GM18907 (cell line): ENCODE results near the gene HHIPL1.

Experiments used
- ATAC-seq: cut with Tn5 transposase; IDR thresholded peaks from one replicate; pipeline ENCODE4 v1.9.1; 2021; ENCODE audit warnings: mild to moderate bottlenecking, moderate library complexity; ENCODE audit not compliant: unreplicated experiment

HHIPL1 gene

DNA sequence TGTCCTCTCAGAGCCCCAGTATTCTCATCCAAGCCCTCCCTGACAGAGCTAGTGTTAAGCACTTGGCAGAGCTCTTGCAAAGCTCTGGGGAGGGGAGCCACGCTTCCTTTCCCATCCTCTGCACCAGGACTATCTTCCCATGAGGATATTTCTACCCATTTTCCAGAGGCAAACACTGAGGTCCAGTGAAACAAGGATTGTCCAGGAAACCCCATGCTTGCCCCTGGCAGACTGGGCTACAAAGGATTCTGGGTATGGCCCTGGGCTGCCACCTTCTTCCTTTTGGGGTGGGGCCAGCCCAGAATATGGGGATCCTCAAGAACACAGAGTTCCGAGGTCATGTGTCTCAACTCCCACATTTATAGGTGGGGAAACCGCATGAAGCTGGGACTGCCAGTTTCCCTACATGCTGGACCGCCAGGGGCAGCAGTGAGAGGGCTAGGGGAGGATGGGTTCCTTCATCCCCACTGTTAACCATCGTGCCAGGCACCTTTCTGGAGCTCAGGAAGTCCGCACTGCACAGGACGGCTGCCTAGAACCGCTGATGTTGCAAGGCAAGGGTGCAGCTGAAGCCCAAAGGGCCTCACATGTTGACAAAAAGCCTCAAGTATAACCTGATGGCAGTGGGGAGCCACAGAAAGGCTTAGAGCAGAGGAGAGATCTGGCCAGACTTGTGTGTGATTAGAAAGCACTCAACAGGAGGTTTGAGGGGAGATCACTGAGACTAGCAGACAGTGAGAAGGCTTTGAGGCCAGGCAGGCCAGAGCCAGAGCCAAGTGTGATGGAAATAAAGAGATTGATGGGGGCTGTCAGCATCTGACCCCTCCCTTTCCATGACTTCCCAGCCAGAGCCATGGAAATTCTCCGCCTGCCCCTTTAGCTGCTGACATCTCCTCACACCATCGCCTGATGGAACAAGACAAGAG, 35.4 kb upstream of the HHIPL1 start:
- no peak for ATAC-seq

DNA sequence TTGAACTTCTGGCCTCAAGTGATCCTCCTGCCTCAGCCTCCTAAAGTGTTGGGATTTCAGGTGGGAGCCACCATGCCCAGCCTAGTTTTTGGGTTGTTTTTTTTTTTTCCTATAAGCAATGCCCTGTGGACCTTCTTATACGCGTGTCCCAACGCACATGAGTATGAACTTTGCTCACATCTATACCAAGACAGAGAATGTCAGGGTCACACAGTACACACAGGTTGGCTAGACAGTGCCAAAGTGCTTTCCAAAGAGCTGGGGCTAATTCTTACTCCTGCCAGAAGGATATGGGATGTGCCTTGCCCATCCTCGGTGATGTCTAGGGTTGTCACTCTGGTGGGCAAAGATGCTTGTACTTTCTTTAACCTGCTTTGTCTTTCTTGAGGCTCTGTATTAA, 33.3 kb upstream of the HHIPL1 start:
- no peak for ATAC-seq

DNA sequence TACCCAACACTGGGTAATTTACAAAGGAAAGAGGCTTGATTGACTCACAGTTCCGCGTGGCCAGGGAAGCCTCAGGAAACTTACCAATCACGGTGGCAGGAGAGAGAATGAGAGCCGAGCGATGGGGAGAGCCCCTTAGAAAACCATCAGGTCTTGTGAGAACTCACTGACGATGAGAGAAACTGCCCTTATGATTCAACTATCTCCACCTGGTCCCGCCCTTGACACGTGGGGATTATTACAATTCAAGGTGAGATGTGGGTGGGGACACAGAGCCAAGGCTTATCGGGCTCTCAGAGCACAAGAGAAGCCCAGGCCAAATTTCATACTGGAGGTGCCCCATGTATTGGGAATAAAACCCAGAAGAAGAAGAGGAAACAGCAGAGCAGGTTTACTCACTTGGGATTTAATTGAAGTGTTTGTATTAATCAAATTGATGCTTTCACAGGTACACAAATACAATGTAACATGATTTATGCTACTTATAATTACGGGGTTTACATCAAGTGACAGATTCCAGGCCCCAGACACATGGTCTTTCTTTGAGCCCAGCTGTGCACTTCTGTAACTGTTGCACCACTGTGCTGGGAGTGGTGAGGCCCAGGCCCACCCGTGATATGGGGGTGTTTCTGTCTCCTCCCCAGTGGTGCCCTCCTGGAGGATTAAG, 32.7 kb upstream of the HHIPL1 start:
- ATAC-seq, result no peak

DNA sequence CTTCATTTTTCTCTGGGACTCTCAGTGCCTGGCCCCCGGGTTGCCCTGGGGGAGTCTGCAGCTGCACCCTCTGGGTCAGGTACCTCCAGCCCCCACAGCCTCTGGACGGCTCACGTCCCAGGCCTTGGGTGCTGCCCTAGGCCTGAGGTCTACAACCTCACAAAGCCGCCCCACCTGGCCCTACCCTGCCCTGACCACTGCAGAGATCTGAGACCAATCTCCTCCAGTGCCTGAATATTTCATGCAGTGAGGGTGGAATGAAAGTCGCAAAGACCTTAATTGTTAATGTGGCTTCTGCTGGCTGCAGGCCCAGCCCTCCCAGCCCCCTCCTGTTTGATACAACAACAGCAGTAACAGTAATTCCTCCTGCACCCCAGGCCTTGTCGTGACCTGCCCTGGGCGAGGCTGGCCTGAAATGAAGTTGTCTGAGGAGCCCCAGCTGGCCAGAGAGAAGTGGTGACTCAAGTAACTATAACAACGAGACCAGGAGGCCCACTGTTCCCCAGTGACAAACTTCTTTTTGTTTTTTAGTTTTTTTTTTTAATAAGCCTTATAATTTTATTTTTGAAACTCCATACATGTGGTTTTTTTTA, 32.1 kb upstream of the HHIPL1 start:
- ATAC-seq, result no peak

DNA sequence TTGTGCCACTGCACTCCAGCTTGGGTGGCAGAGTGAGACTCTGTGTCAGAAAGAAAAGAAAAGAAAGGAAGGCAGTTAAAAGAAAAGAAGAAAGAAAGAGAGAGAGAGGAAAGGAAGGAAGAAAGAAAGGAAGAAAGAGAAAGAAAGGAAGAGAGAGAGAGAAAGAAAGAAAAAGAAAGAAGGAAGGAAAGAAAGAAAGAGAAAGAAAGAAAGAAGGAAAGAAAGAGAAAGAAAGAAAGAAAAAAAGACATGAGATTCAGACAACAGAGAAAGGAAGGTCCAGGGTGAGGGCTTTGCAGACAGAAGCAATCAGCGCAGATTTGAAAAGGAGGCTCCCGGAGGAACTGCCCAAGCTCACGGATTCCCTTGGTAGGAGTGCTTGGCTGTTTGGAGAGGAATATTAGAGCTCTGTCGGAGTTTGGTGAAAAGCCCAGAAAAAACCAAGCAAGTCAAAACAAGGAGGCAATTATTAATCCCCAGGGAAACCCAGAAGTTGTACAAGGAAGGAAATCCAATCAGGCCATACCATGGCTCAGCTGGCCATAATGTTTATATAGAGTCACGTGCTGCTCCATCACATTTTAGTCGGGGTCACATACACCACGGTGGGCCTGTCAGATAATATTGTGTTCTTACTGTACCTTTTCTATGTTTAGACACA, 29.3 kb upstream of the HHIPL1 start:
- ATAC-seq, result no peak

DNA sequence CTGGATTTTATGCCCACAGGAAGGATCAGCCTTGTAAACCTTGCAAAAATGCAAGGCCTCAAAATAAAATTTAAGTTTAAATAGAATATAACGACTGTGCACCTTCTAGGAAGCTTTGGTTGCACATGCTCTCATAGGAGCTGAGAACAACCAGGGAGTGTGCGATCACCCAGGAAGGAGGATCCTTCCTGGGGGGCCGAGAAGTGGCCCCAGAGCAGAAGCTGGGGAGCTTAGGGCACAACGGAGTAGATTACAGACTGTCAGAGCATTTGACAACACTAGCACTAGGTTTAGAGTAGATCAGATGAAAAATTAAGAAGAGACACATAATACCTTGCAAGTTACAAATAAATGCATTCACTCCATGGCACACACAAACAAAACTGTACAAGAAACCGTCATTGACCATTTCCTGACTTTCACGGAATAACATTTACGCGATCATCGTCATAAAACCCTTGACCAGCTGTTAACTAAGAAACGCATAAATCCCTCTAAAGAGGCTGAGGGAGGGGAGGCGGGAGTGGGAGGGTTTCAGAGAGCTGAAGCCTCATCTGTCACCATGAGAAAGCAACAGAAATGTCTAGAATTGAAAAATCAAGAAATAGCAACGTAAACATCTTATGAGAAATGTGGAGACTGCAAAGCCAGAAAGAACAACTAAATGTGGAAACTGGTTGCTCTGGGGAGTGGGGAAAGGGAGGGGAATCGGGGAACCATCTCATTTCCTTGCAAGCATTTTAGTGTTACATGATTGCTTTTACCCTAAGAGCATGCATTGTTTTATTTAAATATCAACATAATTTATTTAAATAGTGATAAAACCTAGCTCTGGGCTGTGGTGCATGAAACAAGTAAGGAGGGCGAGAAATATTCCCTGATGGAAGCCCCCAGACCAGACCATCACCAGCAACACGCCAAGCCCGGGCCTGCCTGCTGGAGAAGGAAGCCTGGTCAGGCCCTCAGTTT, 27.8 kb upstream of the HHIPL1 start:
- ATAC-seq, result no peak

DNA sequence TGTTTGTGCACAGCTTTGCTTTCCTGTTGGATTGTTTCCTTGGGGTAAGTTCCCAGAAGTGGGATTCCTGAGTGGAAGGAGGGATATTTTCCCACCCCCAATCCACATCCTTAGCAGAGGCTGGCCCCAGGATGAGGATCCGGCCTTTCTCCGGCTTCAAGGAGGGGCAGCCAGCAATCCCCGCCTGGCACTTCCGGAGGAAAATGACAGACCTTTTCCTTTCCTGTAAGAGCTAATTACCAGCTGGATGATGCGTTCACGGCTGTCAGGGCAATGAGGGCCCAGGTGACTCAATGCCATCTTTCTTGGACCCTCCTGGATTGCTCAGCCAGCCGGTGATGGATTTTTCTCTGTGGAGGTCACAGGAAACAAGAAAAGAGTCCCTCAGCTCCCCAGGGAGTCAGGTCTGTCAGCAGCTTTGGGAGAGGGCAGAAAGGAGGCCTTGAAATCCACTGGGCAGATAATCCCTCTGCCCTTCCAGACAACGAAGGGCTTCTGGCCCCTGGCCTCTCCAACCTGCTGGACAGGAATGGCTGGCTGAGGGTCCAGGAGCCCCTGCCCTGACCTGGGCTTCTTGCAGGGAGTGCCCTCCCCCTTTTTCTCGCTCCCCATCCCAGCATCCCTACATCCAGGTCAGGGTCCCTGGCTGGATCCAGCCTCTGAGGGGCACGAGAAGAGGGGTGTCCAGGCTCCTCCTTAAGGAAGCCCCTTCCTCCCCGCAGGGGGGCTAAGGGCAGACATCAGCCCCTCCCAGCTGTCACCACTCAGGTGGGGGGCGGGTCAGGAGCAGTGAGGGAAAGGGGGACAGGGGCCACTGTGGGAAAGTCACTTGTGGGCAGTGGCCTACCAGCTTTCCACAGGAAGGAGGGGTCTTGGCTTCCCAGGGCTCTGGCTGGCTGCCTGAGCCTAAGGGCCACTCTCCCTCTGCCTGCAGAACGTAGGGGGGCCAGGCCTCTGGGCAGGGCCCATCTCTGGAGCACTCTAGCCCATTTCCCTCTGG, 24.8 kb upstream of the HHIPL1 start:
- ATAC-seq, result no peak

DNA sequence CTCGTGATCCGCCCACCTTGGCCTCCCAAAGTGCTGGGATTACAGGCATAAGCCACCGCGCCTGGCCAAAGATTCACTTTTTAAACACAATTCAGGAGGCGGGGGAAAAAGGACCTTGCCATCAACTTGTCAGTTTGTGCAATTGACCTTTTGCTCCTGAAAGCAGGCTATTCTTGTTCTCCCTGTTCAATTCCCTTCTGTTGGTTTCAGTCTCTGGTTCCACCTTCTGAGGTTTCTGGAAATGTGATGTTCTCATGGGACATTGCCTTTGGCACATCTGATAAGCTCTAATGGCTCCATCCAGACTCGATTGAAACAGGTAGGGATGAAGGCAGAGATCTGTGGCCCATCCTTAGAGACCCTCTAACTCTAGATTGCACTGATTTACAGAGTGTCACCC, 23.0 kb upstream of the HHIPL1 start:
- no peak for ATAC-seq

DNA sequence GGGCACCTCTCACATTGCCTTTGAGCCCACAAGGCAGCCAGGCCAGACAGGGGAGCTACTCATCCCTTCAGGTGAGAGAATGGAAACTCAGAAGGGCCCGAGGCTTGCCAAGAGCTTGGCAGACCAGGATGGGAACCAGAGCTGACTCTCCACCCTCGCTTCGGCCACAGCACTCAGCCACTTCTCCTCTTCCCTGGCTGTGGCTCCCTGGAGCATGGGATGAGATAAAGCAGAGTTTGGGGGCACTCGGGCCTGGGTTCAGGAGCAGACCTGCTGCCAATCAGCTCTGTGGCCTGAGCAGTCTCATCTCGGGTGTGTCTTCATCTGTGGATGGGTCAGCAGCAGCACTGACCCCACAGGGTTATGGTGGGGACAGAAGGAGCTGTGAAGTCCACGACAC, 20.9 kb upstream of the HHIPL1 start:
- no peak for ATAC-seq

DNA sequence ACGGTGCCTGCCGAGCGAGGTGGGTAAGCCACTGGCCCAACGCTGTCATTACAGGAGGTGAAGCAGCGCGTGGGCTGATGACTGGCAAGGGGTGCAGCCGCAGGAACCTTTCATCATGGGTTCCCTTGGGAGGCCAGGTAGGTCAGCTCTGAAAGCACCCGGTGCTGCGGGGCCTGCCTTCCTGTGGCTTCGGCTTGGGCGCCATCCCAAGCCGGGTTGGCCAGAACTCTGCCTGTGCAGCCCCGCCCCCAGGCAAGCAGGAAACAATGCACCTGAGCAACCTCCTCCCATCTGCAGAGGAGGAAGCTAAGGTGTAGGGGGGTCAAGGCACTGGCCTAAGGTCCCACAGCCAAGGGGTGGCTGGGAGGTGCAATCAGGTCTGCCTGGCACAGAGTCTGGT, 20.0 kb upstream of the HHIPL1 start:
- no peak for ATAC-seq

DNA sequence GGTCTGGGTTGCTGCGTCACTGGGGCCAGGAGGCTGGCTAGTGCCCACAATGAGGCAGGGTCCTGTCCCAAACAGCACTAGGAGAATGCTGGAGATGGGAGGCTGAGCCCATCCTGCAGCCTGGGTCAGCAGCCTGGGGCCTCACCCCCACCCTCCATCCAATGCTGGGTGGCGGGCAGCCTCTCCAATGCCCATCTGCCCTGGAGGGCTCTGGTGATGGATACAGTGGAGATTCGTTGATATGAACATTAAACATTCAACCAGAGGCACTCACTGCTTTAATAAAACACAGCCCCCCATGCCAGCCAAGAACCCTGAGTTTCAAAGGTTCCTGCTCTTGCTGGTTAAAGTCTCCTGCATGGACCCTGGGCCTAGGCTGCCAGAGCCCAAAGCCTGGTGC, 19.5 kb upstream of the HHIPL1 start:
- no peak for ATAC-seq

DNA sequence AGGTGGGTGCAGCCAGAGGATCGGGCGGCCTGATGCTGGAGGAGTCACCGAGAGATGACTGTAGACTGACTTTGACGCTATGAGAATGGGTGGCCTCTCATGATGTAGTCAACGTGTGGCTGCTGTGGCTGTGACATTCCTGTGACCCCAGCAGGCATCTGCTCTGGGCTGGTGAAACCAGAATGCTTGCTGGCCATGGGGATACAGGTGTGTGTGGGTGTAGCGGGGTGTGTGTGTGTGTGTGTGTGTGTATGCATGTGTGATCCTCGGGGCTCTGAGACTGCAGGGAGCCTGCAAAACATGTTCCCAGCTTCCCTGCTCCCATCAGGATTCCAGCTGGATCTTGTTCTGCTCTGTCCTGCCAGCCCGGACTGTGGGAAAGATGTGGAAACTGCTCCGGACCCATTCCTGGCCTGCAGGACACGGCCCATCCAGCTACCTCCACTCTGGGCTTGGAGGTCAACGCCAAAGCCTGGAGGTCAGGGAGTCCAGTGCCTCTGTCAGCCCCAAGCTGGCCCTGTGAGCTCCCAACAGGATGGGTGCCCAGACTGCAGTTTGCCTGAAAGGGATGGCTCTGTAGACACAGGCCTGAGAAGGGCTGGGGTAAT, 18.8 kb upstream of the HHIPL1 start:
- no peak for ATAC-seq

DNA sequence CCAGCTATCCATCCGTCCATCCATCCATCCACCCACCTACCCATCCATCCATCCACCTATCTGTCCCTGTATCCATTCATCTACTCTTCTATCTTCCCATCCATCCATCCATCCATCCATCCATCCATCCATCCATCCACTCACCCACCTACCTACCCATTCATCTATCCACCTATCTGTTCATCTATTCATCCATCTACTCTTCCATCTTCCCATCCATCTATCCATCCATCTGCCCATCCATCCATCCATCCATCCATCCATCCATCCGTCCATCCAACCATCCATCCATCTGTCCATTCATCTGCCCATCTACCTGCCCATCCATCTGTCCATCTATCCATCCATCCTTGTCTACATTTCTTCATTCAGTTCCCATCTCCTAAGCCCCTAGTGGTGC, 17.8 kb upstream of the HHIPL1 start:
- ATAC-seq, result no peak

DNA sequence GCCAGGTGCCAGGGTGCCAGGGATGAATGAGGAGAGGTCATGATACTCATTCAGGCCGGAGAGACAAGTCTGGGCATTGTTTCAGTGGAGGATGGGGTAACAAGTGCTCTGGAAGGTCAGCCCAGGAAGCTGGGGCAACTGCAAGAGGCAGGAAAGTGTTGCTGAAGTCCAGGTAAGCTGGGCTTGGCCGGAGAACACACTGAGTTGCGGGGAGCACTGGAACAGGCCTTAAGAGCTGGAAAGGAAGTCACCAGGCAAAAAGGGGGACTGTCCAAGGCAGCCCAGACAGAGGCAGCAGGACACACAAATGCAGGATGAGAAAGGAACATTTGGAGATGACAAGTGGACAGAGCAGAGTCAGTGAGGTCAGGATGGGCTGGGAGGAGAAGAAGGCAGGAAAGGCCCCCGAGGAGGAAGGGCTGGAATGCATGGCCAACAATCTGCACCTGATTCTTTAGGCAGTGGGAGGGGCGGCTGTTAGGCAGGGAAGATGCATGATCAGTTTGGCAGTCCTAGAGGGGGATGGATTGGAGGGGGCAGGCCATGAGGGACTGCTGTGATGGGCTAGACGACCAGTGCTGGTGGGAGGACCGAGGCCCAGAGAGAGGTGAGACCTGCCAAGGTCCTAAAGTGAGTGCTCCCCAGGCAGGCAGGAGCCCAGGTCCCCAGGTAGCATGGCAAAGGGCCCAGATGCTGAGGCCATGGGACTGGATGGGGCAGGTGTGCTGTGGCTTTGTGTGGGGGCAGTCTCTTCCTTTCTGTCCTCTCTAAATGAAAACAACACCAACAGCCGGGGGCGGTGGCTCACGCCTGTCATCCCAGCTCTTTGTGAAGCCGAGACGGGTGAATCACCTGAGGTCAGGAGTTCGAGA, 17.2 kb upstream of the HHIPL1 start:
- ATAC-seq, result no peak

DNA sequence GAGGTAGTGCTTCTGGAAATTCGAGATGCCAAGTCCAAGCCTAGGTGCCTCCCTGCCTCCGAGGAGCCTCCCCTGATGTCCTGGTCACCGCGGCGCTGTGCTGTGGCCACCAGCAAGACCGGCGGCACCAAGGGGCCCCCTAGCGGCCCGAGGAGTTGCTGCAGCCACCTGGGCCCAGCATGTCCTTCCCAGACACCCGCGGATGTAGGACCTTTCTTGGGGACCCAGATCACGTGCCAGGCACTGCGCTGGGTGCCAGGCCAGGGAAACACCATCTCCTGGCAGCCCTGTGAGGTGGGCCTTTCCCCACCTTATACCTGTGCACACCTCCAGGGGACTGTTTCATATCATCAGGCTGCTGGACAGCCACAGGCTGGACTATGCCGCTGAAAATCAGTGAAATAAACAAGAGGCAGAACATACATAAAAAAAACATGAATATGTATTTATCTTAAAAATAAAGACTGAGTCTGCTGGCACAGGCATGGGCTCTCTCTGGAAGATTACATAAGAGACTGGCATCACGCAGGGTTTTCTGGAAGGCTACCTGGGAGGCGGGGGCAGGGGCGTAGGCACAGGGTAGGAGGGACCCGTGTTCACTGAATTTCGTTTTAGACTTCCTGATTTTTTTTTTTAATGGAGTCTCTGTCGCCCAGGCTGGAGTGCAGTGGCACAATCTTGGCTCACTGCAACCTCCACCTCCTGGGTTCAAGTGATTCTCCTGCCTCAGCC, 15.9 kb upstream of the HHIPL1 start:
- ATAC-seq, result peak; percentile 69

DNA sequence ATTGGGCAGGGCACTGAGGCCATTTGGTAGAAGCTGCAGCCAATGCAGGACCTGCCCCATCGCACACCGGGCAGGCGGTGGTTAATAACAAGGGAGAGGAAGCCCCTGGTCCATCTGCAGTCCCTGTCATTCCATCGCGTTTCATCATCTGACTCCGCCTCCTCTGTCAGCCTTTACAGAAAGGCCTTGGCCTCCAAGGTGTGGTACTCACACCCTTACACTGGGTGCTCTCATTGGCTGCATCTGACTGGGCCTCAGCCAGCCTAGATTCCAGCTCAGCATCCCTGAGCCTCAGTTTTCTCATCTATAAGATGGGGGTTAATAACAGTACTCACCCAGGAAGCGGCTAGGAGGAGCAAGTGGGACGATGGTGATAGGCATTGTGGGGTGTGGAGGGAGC, 14.7 kb upstream of the HHIPL1 start:
- ATAC-seq, result no peak

DNA sequence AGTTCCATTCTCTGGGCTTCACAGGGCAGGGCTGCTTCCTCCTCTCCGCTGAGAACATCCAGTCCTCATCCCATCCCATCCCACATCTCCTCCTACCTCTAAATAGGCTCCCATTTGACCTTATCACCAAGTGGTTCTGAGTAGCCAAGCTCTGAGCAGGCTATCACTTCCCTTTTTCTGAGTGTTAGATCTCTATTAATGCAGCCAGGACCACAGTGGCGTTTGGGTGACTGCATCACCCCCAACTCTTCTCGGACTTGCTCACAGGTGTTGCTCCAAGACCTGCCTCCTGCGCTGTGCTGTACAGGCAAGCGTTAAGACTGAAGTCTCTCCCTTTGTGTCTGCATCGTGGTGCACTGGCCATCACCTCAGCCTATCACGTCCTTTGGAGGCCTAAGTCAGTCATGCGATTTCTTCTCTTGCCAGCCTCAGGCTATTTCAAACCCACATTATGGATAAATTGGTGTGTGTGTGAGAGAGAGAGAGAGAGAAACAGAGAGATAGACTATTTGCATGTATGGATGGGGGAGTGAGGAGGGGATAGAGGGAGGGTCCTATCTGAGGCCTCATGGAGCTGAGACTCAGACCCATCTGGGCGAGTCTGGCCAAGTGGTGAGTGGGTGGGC, 12.4 kb upstream of the HHIPL1 start:
- no peak for ATAC-seq
